Stimulated activated CD4-positive, alpha-beta T cell treated with anti-CD3 and anti-CD28 coated beads, Interleukin-15, amount 100 ng/mL, for 48 hours (primary cell): Measurements from ENCODE around the gene CMSS1.

Source experiments
- DNase-seq, 2 donors: peaks; one replicate each; pipeline ENCODE4 v3.0.0-alpha.2; 2020; ENCODE audit warnings: low read depth in 2 of 2

The CMSS1 gene

GRCh38 chr3:99933971-99934750, 116.5 kb downstream of the CMSS1 start:
- DNase-seq = no peak

- DNase-seq = no peak
These were observed 117.5 kb downstream of the CMSS1 start for GRCh38 chr3:99934975-99935797.

GRCh38 chr3:99938270-99938911, 120.7 kb downstream of the CMSS1 start:
- no peak for DNase-seq

GRCh38 chr3:99939876-99940275, 122.2 kb downstream of the CMSS1 start:
- no peak for DNase-seq

GRCh38 chr3:99940350-99940749, 122.7 kb downstream of the CMSS1 start:
- no peak for DNase-seq

DNA sequence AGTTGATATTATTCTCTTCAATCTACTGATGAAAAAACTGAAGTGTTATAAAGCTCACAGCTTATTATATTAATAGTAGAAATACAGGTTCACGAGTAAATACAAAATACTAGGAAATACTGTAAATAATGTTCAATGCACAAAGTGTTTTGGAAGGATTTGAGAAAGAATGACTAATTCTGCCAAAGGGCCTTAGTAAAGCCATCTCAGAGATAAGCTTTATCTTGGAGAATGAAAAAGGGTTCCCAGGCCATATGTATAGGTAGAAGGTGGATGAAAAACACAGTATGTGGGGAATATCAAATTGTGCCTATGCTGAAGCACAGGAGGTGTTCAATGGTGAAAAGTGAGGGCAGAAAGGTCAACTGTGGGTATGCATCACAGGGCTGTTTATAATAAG, 123.5 kb downstream of the CMSS1 start:
- DNase-seq = no peak

DNA sequence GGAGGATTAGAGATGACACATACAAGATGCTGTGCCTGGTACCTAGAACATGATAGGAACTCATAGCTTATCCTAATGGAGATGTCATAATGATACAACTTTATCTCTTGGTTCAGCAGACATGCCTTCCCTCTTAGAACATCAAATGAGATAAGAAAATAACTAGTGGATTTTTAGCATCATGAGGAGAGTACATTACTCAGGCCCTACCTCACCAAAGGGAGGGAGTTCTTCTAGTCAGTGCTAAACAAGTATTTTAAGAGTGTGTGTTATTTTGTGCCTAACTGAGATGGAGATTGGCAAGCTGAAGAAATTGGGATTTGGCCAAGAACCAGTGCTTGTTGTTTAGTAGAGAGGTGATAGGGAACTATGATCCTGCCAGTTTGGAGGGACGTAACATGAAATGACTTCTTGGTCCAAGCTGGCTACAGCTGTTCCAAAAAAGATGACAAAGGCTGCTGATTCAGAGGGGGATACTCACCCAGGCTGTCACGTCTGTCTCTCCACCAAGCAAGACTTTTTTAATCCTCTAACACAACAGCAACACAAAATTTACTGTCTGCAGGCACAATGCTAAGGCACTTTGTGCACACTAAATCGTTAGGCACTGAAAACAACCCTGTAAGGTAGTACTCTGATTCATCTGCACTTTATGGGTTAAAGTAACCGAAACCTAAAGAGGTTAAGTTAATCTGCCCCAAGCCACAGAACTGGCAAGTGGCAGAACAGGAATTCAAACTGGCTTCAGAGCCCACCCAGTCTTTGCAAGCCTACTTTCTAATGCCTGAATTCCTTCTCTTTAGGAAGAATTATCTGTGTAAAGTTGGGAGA, 126.5 kb downstream of the CMSS1 start:
- no peak for DNase-seq

DNA sequence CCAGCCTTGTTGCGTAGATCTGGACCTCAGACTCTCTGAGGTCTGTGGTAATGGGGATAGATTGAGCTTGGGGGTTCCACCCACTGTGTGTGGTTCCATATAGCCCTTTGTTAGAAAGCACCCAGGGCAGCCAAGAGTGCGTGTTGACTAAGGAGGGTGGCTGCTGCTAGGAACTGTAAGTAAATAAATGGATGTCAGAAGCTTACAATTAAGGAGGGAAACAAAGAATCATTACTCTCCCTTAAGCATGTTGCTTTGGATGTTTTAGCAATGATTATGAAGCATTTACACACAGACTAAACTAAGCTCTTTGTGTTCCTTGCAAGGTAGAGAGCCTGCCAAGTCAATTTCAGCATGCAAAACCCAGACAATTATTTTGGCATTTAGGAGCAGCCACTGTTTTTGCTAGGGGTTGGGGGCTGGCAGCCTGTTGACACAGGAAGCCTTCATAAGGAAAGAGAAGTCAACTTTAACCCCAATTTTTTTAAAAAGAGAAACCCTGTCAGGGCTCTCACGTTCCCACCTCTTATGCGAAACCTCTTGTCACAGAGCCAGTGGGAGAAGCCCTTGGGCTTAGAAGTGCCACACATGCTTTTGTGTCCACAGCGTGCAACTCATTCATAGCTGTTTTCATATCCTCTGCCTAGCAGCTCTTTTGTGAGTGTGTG, 127.8 kb downstream of the CMSS1 start:
- DNase-seq = no peak

- no peak for DNase-seq
These were observed 129.7 kb downstream of the CMSS1 start for GRCh38 chr3:99947356-99947755.

DNA sequence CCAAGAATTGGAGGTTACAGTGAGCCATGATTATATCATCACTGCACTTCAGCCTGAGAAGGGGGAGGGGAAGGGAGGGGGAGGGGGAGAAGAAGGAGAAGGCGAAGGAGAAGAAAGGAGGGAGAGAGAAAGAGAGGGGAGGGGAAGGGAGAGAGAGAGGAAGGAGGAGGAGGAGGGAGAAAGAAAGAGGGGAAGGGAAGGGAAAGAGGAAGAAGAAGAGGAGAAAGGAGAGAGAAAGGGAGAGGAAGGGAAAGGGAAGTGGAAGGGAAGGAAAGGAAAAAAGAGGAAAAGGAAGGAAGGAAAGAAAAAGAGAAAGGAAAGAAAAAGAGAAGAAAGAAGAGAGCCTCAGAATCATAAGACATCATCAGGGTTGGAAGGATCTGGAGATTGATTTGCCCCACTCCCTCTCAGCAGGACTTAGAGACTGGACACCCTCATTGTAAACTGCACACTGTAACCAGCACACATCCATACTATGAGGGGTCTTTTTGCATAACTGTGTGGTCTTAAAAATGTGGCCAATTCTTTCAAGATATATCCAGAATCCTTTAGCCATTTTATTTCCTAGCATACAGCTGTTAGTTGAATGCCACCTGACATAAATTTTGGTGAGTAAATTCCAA, 130.9 kb downstream of the CMSS1 start:
- no peak for DNase-seq

DNA sequence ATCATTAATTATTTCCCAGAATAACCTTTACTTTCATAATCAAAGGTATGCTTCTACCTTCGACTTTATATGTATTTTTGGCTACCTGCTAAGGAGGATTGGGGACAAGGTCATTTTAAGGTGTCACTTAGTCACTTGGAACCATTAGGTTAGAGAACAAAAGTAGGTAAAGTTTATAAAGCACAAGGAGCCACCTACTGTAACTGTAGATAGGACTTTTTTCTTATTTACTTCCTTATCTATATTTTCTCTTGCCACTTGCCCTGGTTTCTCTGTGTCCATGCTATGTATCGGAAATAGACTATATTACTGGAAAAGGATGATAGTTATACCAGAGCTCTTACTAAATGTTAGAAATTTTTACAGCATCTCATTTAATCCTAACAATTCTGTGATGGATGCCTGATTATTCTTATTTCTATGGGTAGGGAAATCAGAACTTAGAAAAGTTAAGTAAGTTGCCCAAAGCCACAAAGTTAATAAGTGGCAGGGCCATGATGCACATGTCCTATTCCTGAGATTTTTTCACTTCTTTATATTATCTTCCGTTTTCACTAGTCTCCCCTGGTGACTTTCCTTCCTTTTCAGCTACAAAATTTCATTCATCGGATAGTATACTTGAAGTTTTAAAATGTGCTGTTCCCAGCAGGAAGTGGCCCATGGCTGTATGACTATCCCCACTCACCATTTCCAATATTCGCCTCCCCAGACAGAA, 132.5 kb downstream of the CMSS1 start:
- no peak for DNase-seq

- no peak for DNase-seq
These were observed 133.3 kb downstream of the CMSS1 start for GRCh38 chr3:99950921-99951320.

DNA sequence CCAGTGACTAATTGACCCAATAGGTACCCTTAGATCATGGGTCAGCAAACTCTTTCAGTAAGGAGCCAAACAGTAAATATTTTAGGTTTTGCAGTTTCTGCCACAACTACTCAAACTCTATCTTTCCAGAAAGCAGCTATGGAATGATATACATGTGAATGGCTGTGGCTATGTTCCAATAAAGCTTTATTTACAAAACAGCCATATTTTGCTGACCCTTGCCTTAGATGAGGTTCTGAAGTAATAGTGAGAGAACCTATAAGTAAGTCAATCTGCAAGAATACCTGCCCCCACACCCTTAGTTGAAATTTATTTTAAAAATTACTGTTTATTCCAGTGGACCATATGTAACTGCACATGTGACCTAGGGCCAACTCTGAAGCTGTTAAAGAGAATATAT, 134.0 kb downstream of the CMSS1 start:
- no peak for DNase-seq

GRCh38 chr3:99952306-99952705, 134.6 kb downstream of the CMSS1 start:
- DNase-seq = no peak

DNA sequence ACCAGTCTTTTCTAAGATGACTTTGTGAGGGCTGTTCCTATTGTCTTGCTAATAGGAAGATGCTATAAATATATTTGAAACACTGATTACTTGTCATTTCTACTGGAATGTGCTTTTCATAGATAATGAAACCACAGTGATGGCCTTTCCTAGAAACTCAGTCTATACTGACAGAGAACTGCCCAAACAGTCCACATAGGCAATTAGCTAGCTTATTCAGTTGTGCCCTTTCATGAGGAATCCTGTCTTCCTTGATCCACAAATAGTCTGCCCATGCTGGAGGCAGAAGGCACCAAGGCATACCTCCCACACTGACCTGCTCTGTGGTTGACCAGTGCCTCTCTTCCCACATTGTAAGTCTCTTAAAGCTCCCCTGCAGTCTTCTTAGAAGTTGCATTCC, 135.9 kb downstream of the CMSS1 start:
- DNase-seq = no peak

DNA sequence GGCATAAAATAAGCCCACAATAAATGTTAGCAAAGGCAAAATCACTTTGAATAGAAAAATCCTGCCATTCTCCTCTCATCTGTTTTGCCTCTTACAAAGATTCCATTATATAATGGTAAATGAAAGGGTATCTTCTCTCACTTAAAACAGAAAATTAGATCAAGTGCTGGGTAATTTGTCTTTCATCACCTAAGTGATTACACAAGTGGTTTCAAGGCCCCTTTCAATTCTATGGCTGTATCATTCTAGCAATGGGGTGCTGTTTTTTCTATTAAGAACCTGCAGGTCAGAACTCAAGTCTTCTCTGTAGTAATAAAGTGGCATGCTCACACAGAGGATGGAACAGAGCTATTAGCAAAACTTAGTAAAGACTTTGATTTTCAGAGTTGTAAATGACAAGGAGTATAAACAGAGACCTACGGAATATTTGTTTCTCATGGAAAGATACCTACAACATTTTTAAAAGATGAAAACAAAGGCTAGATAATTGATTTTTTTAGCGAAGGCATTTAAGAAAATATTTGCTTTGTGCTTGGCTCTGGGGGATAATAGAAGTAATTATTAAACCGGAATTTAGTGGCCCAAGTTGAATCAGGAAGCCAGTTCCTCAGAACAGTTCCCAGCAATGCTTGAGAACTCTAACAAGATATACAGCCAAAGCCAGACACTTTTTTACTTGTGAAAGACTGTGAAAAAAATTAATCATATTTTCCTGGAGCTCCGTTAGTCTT, 137.4 kb downstream of the CMSS1 start:
- DNase-seq = no peak

- DNase-seq = no peak
These were observed 138.3 kb downstream of the CMSS1 start for GRCh38 chr3:99955773-99956562.

DNA sequence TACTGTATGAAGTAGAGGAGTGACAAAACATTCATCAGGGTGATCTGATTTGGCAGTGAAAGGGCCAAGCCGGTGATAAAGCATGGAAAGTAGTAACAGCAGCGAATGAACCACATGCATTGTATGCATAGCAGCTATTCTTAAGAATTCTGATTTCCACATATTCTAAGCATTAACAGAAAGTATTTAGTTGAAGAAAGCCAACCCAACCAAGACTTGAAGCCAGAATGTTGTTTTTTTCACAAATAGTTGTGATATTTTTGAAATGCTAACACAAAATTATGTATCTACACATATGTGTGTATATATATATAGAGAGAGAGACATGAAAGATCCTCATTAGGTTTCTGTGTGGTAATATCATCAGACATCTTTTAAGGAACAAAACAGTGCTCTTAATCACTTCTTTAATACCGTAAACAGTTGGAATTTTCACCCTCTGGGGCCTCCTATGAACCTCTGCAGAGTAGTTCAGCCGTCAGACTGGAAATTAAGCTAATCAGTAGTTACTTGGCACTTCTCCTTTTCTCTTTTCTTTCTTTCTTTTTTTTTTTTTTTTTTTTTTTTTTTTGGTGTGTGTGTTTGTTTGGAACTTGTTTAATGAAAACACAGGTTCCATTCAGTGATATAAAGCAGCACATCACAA, 139.6 kb downstream of the CMSS1 start:
- DNase-seq = no peak
